Measurements from ENCODE around the gene KANSL3. TPM values are rescaled to one million over a fixed set of nuclear protein-coding genes. Genes with fewer than 3 reads are reported as not detected.
A peak's percentile ranks its signal among the peaks of the same experiment; 100 is the strongest.
"Not testable (repeated sequence)": the region's sequence is repeated elsewhere in the genome, so short reads cannot be mapped to it uniquely, and the experiment has no call there.

The KANSL3 gene
- 10 to 100 TPM; 53.3 to 59.9 (median 54.7) TPM for polyA plus RNA-seq (ENCODE audit: insufficient read length in 4 of 4)

GRCh38 chr2:96638144-96639121 lies at the start of gene KANSL3:
Gene KANSL3 (minus strand): TSS chr2:96638312. CDS start chr2:96637135, 1,177 bp downstream.
- DNase-seq (ENCODE audit: low read depth in 4 of 4, low spot score in 3 of 4) = peak; percentile 89 to 94 (median 90)

- no peak for DNase-seq (ENCODE audit: low read depth in 4 of 4, low spot score in 3 of 4)
Observed at GRCh38 chr2:96687266-96687665, 49.2 kb upstream of the KANSL3 start.

GRCh38 chr2:96685577-96686459 lies 47.7 kb upstream of the KANSL3 start:
- DNase-seq (ENCODE audit: low read depth in 4 of 4, low spot score in 3 of 4) = peak in 1 of 4 donors; percentile 47

- peak in 1 of 4 donors; percentile 5 for DNase-seq (ENCODE audit: low read depth in 4 of 4, low spot score in 3 of 4)
Observed at GRCh38 chr2:96684883-96685576, 46.9 kb upstream of the KANSL3 start.

- no peak for DNase-seq (ENCODE audit: low read depth in 4 of 4, low spot score in 3 of 4)
Observed at GRCh38 chr2:96683972-96684820, 46.1 kb upstream of the KANSL3 start.

GRCh38 chr2:96683307-96683706 lies 45.2 kb upstream of the KANSL3 start:
- DNase-seq (ENCODE audit: low read depth in 4 of 4, low spot score in 3 of 4) = no peak

- no peak for DNase-seq (ENCODE audit: low read depth in 4 of 4, low spot score in 3 of 4)
Observed at GRCh38 chr2:96681540-96681939, 43.4 kb upstream of the KANSL3 start.

DNA sequence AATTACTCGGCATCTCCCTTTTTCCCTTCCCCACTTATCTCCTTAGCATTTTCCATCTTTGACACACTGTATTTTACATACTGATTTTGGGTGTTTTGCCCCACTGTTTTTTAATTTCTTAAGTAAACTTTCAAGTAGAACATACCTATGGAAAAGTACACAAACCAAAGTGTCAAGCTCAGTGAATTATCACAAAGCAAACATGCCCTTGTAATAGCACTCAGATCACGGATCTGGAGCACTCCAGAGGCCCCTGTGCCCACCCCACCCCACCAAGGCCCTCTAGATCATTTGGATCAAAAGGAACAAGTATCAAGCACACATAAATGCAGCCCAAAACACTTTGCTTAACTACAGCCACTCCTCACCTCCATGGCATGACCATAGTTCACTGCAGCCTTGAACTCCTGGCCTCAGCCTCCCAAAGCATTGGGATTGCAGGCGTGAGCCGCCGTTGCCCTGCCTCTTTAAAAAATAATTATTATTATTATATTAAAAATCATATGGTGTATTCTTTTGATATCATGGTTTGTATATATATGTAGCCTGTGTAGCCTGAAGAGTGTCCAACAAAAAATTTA lies 42.5 kb upstream of the KANSL3 start:
- no peak for DNase-seq (ENCODE audit: low read depth in 4 of 4, low spot score in 3 of 4)

GRCh38 chr2:96679848-96680247 lies 41.7 kb upstream of the KANSL3 start:
- no peak for DNase-seq (ENCODE audit: low read depth in 4 of 4, low spot score in 3 of 4)

DNA sequence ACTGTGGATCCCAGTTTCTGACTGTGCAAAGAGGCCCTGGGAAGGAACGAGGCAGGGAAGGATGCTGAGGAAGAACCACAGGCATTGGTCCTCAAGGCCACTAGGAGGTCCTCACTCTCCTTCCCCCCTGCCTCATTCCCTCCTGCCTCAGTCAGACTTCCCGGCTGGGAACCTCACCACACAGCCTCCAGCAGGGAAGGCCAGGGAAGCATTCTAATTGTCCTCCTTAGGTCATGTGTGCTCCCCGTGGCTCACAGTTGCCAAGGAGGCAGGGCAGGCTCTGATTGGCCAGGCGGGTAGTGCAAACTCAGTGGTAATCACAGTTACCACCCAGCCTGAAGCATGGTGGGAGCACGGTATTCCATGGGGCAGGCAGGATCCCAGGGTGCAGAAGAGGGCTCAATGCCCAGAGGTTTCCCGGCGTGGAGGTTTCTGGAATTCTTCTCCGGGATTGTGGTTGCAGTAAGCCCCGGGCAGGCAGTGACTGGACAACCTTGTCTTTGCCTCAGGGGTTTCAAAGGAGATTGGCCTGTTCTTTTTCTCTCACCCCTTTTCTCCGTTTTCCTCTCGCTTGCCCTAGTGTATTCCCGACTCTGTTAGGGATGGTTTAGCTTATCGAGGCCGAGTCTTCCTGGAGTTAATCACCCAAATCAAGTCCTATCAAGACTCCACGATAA lies 31.6 kb upstream of the KANSL3 start:
- no peak for DNase-seq (ENCODE audit: low read depth in 4 of 4, low spot score in 3 of 4)

GRCh38 chr2:96668771-96669170 lies 30.7 kb upstream of the KANSL3 start:
- DNase-seq (ENCODE audit: low read depth in 4 of 4, low spot score in 3 of 4) = no peak

GRCh38 chr2:96665717-96666116 lies 27.6 kb upstream of the KANSL3 start:
- DNase-seq (ENCODE audit: low read depth in 4 of 4, low spot score in 3 of 4) = not testable (repeated sequence)

DNA sequence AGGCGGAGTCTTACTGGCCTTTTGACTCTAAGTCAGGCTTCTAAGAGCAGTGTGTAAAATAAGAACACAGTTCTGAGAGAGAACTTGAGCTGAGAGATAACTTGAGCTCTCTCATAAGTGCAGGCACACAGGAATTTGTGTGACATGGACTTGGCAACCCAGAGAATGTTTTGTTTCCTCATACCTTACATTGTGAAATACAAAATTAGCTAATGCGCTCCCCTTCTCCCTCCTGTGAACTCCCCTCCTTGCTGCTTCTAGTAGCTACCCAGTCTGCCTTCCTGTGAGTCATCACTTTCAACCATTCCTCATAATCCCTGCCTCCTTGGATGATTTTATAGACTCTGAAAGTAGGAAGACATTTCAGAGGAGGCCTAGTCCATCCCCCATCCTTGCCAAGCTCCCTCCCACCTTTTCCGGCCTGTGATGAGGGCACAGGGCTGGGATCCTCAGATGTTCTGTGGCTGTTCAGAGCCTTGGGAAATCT lies 27.0 kb upstream of the KANSL3 start:
- no peak for DNase-seq (ENCODE audit: low read depth in 4 of 4, low spot score in 3 of 4)

- no peak for DNase-seq (ENCODE audit: low read depth in 4 of 4, low spot score in 3 of 4)
Observed at GRCh38 chr2:96664366-96664925, 26.3 kb upstream of the KANSL3 start.

DNA sequence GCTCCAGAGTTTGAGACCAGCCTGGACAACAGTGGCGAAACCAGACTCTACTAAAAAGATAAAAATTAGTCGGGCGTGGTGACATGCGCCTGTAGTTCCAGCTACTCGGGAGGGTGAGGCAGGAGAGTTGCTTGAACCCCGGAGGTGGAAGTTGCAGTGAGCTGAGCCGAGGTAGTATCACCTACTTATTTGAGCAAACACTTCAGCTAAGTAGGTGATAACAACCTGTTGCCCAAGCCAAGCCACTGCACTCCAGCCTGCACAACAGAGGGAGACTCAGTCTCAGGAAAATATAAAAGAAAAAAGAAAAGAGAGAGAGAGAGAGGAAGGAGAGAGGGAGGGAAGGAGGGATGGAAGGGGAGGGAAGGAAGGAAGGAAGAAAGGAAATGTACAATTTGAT lies 25.7 kb upstream of the KANSL3 start:
- no peak for DNase-seq (ENCODE audit: low read depth in 4 of 4, low spot score in 3 of 4)

DNA sequence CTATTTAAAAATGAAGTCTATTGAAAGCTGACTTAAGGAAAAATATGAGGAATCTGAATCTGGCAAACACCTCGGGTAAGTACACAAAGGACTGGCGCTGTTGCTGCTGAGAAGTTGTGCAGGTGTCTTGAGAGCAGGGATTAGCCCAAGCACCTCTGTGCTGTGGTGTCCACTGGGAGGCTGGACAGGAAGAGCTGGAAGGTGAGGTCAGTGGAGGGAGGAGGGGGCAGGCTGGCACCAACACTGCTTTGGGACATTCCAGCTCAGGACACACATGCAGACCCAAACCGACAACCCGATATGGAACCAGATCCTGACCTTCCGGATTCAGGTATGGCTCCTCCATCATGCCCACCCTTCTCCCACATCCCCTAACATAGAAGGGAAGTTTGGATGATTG lies 25.1 kb upstream of the KANSL3 start:
- no peak for DNase-seq (ENCODE audit: low read depth in 4 of 4, low spot score in 3 of 4)

GRCh38 chr2:96662360-96662759 lies 24.2 kb upstream of the KANSL3 start:
- no peak for DNase-seq (ENCODE audit: low read depth in 4 of 4, low spot score in 3 of 4)

- DNase-seq (ENCODE audit: low read depth in 4 of 4, low spot score in 3 of 4) = no peak
Observed at GRCh38 chr2:96661324-96661723, 23.2 kb upstream of the KANSL3 start.
